ENCODE measurements around the gene CRYGD. TPM values are rescaled to one million over a fixed set of nuclear protein-coding genes. Genes with fewer than 3 reads are reported as not detected.

CRYGD gene
- total and polyA plus RNA-seq, 7 donors = not detected

- Histone ChIP-seq H3K4me3 (no peak within 1 kb of the TSS), H3K27ac (no peak within 1 kb of the TSS), H3K27me3 (peaks cover 0 to 4% (median 0%) of the 10 kb centered on the region in 3 donors), H3K4me1 (no peaks in the 10 kb centered on the region), H3K36me3 (no peaks in the 10 kb centered on the region), H3K9me3 (no peaks in the 10 kb centered on the region)
- DNase-seq = no peak
- WGBS, 2 donors = 41 to 72% methylated on average over 19 of the region's 19 CpGs
- intact Hi-C loops (cut with DNase I) = no loop called here
- TF ChIP-seq CTCF (IDR thresholded peaks at IDR 0.05) = no peak
- TF ChIP-seq POLR2A (IDR thresholded peaks at IDR 0.05) = no peak
These were observed 5.7 kb upstream of the CRYGD start, which contains the start of gene CRYGC for GRCh38 chr2:208129744-208130711. CRYGC (minus strand) TSS chr2:208129828; CDS start chr2:208129792, 36 bp downstream.

DNA sequence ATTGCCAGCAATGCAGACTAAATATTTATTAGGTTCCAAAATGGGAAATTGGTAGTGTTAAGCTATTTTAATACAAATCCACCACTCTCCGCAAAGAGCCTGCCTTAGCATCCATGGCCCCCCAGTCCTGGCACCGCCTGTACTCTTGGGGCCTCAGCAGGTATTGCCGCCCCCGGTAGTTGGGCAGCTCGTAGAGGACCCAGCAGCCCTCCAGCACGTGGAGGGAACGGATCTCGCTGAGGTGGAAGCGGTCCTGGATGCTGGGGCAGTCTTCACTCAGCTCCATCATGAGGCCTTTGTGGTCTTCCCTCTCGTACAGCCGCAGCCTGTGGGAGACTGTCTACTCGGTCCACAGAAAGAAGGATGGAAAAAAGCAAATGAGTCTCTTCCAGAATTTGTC is 3.8 kb upstream of the CRYGD start:
- intact Hi-C loops (cut with DNase I) = no loop called here
- Histone ChIP-seq H3K27ac (no peak overlapping the region), H3K4me1 (peaks cover 0 to 6% (median 3%) of the 10 kb centered on the region in 4 donors), H3K4me3 (no peak overlapping the region), H3K36me3 (no peaks in the 10 kb centered on the region), H3K9me3 (no peaks in the 10 kb centered on the region), H3K27me3 (peaks cover 0 to 22% (median 11%) of the 10 kb centered on the region in 3 donors)
- TF ChIP-seq POLR2AphosphoS5 (IDR thresholded peaks at IDR 0.05) = no peak
- no peak for TF ChIP-seq EP300 (IDR thresholded peaks at IDR 0.05)
- no peak for TF ChIP-seq POLR2A (IDR thresholded peaks at IDR 0.05)
- TF ChIP-seq CTCF (IDR thresholded peaks at IDR 0.05) = no peak
- DNase-seq = no peak
- WGBS, 2 donors = 95 to 97% methylated on average over 12 of the region's 12 CpGs

GRCh38 chr2:208127090-208127489 is 2.8 kb upstream of the CRYGD start:
- TF ChIP-seq POLR2A (IDR thresholded peaks at IDR 0.05) (no peak), EP300 (IDR thresholded peaks at IDR 0.05) (no peak), CTCF (IDR thresholded peaks at IDR 0.05) (no peak), POLR2AphosphoS5 (IDR thresholded peaks at IDR 0.05) (no peak)
- DNase-seq = no peak
- no peaks in the 10 kb centered on the region for H3K9me3 ChIP-seq
- peaks cover 0 to 22% (median 11%) of the 10 kb centered on the region in 3 donors for H3K27me3 ChIP-seq
- no peaks in the 10 kb centered on the region for H3K36me3 ChIP-seq
- no peak overlapping the region for H3K4me3 ChIP-seq
- intact Hi-C loops (cut with DNase I) = no loop called here
- peaks cover 0 to 6% (median 3%) of the 10 kb centered on the region in 4 donors for H3K4me1 ChIP-seq
- 91 to 97% methylated on average over 4 of the region's 4 CpGs for WGBS, 2 donors
- no peak overlapping the region for H3K27ac ChIP-seq

GRCh38 chr2:208125251-208125650 is 927 bp upstream of the CRYGD start:
- Histone ChIP-seq H3K9me3 (no peaks in the 10 kb centered on the region), H3K27ac (no peak overlapping the region), H3K4me1 (peaks cover 0 to 6% (median 3%) of the 10 kb centered on the region in 4 donors), H3K27me3 (peaks cover 0 to 26% (median 11%) of the 10 kb centered on the region in 3 donors), H3K36me3 (no peaks in the 10 kb centered on the region), H3K4me3 (no peak overlapping the region)
- no peak for DNase-seq
- TF ChIP-seq EP300 (IDR thresholded peaks at IDR 0.05) (no peak), POLR2AphosphoS5 (IDR thresholded peaks at IDR 0.05) (no peak), POLR2A (IDR thresholded peaks at IDR 0.05) (no peak)
- intact Hi-C loops (cut with DNase I) = no loop called here
- 28 to 74% methylated on average over 4 of the region's 4 CpGs for WGBS, 2 donors

GRCh38 chr2:208122248-208122647 is 2.1 kb downstream of the CRYGD start:
- no peak for TF ChIP-seq POLR2A (IDR thresholded peaks at IDR 0.05)
- no peak for TF ChIP-seq POLR2AphosphoS5 (IDR thresholded peaks at IDR 0.05)
- TF ChIP-seq EP300 (IDR thresholded peaks at IDR 0.05) = no peak
- no peak for TF ChIP-seq CTCF (IDR thresholded peaks at IDR 0.05)
- no peak overlapping the region for H3K4me3 ChIP-seq
- no peak for DNase-seq
- no peaks in the 10 kb centered on the region for H3K36me3 ChIP-seq
- peaks cover 0 to 6% (median 3%) of the 10 kb centered on the region in 4 donors for H3K4me1 ChIP-seq
- WGBS, 2 donors = 91 to 98% methylated on average over 1 of the region's 1 CpG
- H3K27me3 ChIP-seq = peaks cover 0 to 26% (median 11%) of the 10 kb centered on the region in 3 donors
- intact Hi-C loops (cut with DNase I) = no loop called here
- H3K9me3 ChIP-seq = no peaks in the 10 kb centered on the region
- H3K27ac ChIP-seq = no peak overlapping the region
